Spleen (tissue), 7 donors: ENCODE data around the gene BARHL1.

Source experiments
- POLR2A ChIP-seq, 3 donors: fragments of 450-650 bp; IDR thresholded peaks; one replicate each; pipeline ENCODE4 v1.5.1; 2017; ENCODE audit warnings: antibody characterized with exemption in 3 of 3, mild to moderate bottlenecking in 1 of 3
- POLR2AphosphoS5 ChIP-seq, 3 donors: sonication (generic); formaldehyde crosslinking; IDR thresholded peaks; one replicate each; pipeline ENCODE4 v1.5.1; 2017; ENCODE audit warnings: antibody characterized with exemption in 3 of 3
- TF ChIP-seq, protein P1 (sequence below), 11 experiments: fragments of 200-600 bp in 7 of 11; fragments of 450-650 bp in 4 of 11; sonication (generic) in 4 of 11; IDR thresholded peaks in 8 of 11; conservative IDR thresholded peaks in 3 of 11; 1 replicate in 7 of 11; 2 replicates in 4 of 11; pipeline versions ENCODE4 v1.4.0 to v1.8.0; 2016 to 2021; ENCODE audit warnings: antibody characterized with exemption in 11 of 11, inconsistent platforms in 4 of 11, mild to moderate bottlenecking in 1 of 11
- donor health status: DM: no; HTN: no; CAD: no; lungs with moderate emphysema.
- donor health status: DM: no; HTN: no; CAD: no.
- donor health status: DM: no; HTN: no; CAD: no.

GRCh38 chr9:132616725-132617124 lies 34.3 kb downstream of the BARHL1 start:
- TF ChIP-seq, protein P1, sequence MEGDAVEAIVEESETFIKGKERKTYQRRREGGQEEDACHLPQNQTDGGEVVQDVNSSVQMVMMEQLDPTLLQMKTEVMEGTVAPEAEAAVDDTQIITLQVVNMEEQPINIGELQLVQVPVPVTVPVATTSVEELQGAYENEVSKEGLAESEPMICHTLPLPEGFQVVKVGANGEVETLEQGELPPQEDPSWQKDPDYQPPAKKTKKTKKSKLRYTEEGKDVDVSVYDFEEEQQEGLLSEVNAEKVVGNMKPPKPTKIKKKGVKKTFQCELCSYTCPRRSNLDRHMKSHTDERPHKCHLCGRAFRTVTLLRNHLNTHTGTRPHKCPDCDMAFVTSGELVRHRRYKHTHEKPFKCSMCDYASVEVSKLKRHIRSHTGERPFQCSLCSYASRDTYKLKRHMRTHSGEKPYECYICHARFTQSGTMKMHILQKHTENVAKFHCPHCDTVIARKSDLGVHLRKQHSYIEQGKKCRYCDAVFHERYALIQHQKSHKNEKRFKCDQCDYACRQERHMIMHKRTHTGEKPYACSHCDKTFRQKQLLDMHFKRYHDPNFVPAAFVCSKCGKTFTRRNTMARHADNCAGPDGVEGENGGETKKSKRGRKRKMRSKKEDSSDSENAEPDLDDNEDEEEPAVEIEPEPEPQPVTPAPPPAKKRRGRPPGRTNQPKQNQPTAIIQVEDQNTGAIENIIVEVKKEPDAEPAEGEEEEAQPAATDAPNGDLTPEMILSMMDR (IDR thresholded peaks at IDR 0.05 in 8 of 11, conservative IDR thresholded peaks at IDR 0.05 in 3 of 11) = no peak
- TF ChIP-seq POLR2A (IDR thresholded peaks at IDR 0.05) (no peak), POLR2AphosphoS5 (IDR thresholded peaks at IDR 0.05) (no peak)
